ENCODE measurements around the gene CHAT.

- TF ChIP-seq, protein P1, sequence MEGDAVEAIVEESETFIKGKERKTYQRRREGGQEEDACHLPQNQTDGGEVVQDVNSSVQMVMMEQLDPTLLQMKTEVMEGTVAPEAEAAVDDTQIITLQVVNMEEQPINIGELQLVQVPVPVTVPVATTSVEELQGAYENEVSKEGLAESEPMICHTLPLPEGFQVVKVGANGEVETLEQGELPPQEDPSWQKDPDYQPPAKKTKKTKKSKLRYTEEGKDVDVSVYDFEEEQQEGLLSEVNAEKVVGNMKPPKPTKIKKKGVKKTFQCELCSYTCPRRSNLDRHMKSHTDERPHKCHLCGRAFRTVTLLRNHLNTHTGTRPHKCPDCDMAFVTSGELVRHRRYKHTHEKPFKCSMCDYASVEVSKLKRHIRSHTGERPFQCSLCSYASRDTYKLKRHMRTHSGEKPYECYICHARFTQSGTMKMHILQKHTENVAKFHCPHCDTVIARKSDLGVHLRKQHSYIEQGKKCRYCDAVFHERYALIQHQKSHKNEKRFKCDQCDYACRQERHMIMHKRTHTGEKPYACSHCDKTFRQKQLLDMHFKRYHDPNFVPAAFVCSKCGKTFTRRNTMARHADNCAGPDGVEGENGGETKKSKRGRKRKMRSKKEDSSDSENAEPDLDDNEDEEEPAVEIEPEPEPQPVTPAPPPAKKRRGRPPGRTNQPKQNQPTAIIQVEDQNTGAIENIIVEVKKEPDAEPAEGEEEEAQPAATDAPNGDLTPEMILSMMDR (IDR thresholded peaks at IDR 0.05) = no peak
- TF ChIP-seq EP300 (IDR thresholded peaks at IDR 0.05) = no peak
These were observed 16.2 kb upstream of the CHAT start for GRCh38 chr10:49597426-49598163.

Measured in gastroesophageal sphincter (tissue), 3 donors.